Tibial artery (tissue), 4 donors: Measurements from ENCODE around the gene PCMTD2.

Source experiments
- DNase-seq, 2 donors: peaks; one replicate each; pipeline ENCODE4 v3.0.0-alpha.2; 2019
- H3K27ac ChIP-seq, 2 donors: fragments of 200-600 bp; sonication (generic) in 1 of 2; 1 replicate in 1 of 2; 2 replicates in 1 of 2; pipeline ENCODE4 v1.5.1; 2018 to 2019; ENCODE audit warnings: mild to moderate bottlenecking in 1 of 2
- H3K27me3 ChIP-seq, 2 donors: fragments of 200-600 bp; sonication (generic) in 1 of 2; one replicate each; pipeline versions ENCODE4 v1.5.1 to v1.6.0; 2016 to 2019
- H3K36me3 ChIP-seq, 3 donors: fragments of 200-600 bp; sonication (generic) in 2 of 3; one replicate each; pipeline ENCODE4 v1.5.1; 2016 to 2019; ENCODE audit warnings: mild to moderate bottlenecking in 2 of 3
- H3K4me1 ChIP-seq, 4 donors: fragments of 200-600 bp; sonication (generic) in 2 of 4; 1 replicate in 3 of 4; 2 replicates in 1 of 4; pipeline ENCODE4 v1.5.1; 2016 to 2019
- H3K4me3 ChIP-seq, 2 donors: fragments of 200-600 bp; sonication (generic) in 1 of 2; 1 replicate in 1 of 2; 2 replicates in 1 of 2; pipeline ENCODE4 v1.5.1; 2018 to 2019; ENCODE audit warnings: mild to moderate bottlenecking in 2 of 2
- H3K9me3 ChIP-seq, 3 donors: fragments of 200-600 bp; sonication (generic) in 1 of 3; one replicate each; pipeline ENCODE4 v1.5.1; 2016 to 2019
- CTCF ChIP-seq, 2 experiments: fragments of 200-600 bp in 1 of 2; fragments of 450-650 bp in 1 of 2; IDR thresholded peaks; one replicate each; pipeline ENCODE4 v1.5.1; 2017 to 2019; ENCODE audit warnings: antibody characterized with exemption in 2 of 2, mild to moderate bottlenecking in 1 of 2, moderate library complexity in 1 of 2
- intact Hi-C: fragments of 100-400 bp; cut with DNase I; formaldehyde crosslinking; loops from one replicate; pipeline ENCODE4 v1.15.0; 2023; ENCODE audit warnings: low total_unique reads

Gene PCMTD2

GRCh38 chr20:64253000-64253383, 2.6 kb upstream of the PCMTD2 start:
- Histone ChIP-seq H3K4me3 (no peak overlapping the region), H3K27ac (no peak overlapping the region), H3K9me3 (no peaks in the 10 kb centered on the region), H3K4me1 (peaks cover 0 to 23% (median 17%) of the 10 kb centered on the region in 4 donors), H3K36me3 (no peaks in the 10 kb centered on the region), H3K27me3 (peaks cover 0 to 13% of the 10 kb centered on the region in 2 donors)
- no peak for TF ChIP-seq CTCF (IDR thresholded peaks at IDR 0.05)
- intact Hi-C loops = no loop called here
- DNase-seq = no peak

- no peak for DNase-seq
- intact Hi-C loops = no loop called here
- Histone ChIP-seq H3K9me3 (no peaks in the 10 kb centered on the region), H3K4me3 (no peak overlapping the region), H3K27ac (no peak overlapping the region), H3K27me3 (peaks cover 0 to 9% of the 10 kb centered on the region in 2 donors), H3K36me3 (no peaks in the 10 kb centered on the region), H3K4me1 (peaks cover 0 to 23% (median 18%) of the 10 kb centered on the region in 4 donors)
- TF ChIP-seq CTCF (IDR thresholded peaks at IDR 0.05) = no peak
These were observed 2.1 kb upstream of the PCMTD2 start for GRCh38 chr20:64253443-64253842.

GRCh38 chr20:64254156-64254555, 1.4 kb upstream of the PCMTD2 start:
- H3K27ac ChIP-seq = no peak overlapping the region
- H3K4me1 ChIP-seq = peaks cover 0 to 27% (median 19%) of the 10 kb centered on the region in 4 donors
- peak in 1 of 2 donors; percentile 53 for DNase-seq
- TF ChIP-seq CTCF (IDR thresholded peaks at IDR 0.05) = no peak
- intact Hi-C loops = no loop called here
- peaks cover 0 to 6% of the 10 kb centered on the region in 2 donors for H3K27me3 ChIP-seq
- no peaks in the 10 kb centered on the region for H3K36me3 ChIP-seq
- no peaks in the 10 kb centered on the region for H3K9me3 ChIP-seq
- H3K4me3 ChIP-seq = no peak overlapping the region

- intact Hi-C loops = no loop called here
These were observed 782 bp upstream of the PCMTD2 start for GRCh38 chr20:64254571-64255360.

GRCh38 chr20:64256282-64256935, 861 bp downstream of the PCMTD2 start:
- peaks cover 0 to 6% of the 10 kb centered on the region in 2 donors for H3K27me3 ChIP-seq
- peaks cover 0 to 39% (median 25%) of the 10 kb centered on the region in 4 donors for H3K4me1 ChIP-seq
- DNase-seq = no peak
- TF ChIP-seq CTCF (IDR thresholded peaks at IDR 0.05) = no peak
- peaks cover 0 to 4% (median 0%) of the 10 kb centered on the region in 3 donors for H3K36me3 ChIP-seq
- intact Hi-C loops = no loop called here
- H3K4me3 ChIP-seq = peak overlapping the region; percentile 90 to 96
- peak overlapping the region; percentile 86 to 92 for H3K27ac ChIP-seq
- H3K9me3 ChIP-seq = no peaks in the 10 kb centered on the region

More at GRCh38 chr20:64254571-64255360, 782 bp upstream of the PCMTD2 start:
- Histone ChIP-seq H3K4me3 (peak overlapping the region; percentile 90 to 96), H3K4me1 (peaks cover 0 to 27% (median 19%) of the 10 kb centered on the region in 4 donors), H3K36me3 (no peaks in the 10 kb centered on the region), H3K9me3 (no peaks in the 10 kb centered on the region), H3K27me3 (peaks cover 0 to 6% of the 10 kb centered on the region in 2 donors), H3K27ac (peak overlapping the region; percentile 86 to 92)
- peak in 1 of 2 donors; percentile 60 for DNase-seq
- TF ChIP-seq CTCF (IDR thresholded peaks at IDR 0.05) = no peak
